ENCODE data around the gene RBM43.
"Not testable (repeated sequence)": the region's sequence is repeated elsewhere in the genome, so short reads cannot be mapped to it uniquely, and the experiment has no call there.

The RBM43 gene

GRCh38 chr2:151267537-151267936 is 5.9 kb upstream of the RBM43 start:
- no peak for DNase-seq

- no peak for DNase-seq
Measured at GRCh38 chr2:151265991-151266390, 4.3 kb upstream of the RBM43 start.

GRCh38 chr2:151264157-151264825 is 2.6 kb upstream of the RBM43 start:
- DNase-seq, result no peak

GRCh38 chr2:151262629-151263028 is 966 bp upstream of the RBM43 start:
- no peak for DNase-seq

- DNase-seq, result no peak
Measured at GRCh38 chr2:151261977-151262291, 271 bp upstream of the RBM43 start.

GRCh38 chr2:151260573-151261230 is 961 bp downstream of the RBM43 start:
- DNase-seq, result no peak

GRCh38 chr2:151258121-151258520 is 3.5 kb downstream of the RBM43 start:
- no peak for DNase-seq

GRCh38 chr2:151252646-151253045 is 9.0 kb downstream of the RBM43 start:
- no peak for DNase-seq

GRCh38 chr2:151251012-151251411 is 10.7 kb downstream of the RBM43 start:
- DNase-seq, result no peak

- no peak for DNase-seq
Measured at GRCh38 chr2:151247432-151247831, 14.2 kb downstream of the RBM43 start.

GRCh38 chr2:151246152-151246551 is 15.5 kb downstream of the RBM43 start:
- no peak for DNase-seq

- DNase-seq, result no peak
Measured at GRCh38 chr2:151243468-151243867, 18.2 kb downstream of the RBM43 start.

- DNase-seq, result no peak
Measured at GRCh38 chr2:151241224-151241623, 20.4 kb downstream of the RBM43 start.

- DNase-seq, result no peak
Measured at GRCh38 chr2:151240433-151240832, 21.2 kb downstream of the RBM43 start.

- DNase-seq, result no peak
Measured at GRCh38 chr2:151239624-151240023, 22.0 kb downstream of the RBM43 start.

- DNase-seq, result peak; percentile 47
Measured at GRCh38 chr2:151238527-151239487, 22.9 kb downstream of the RBM43 start.

- DNase-seq, result no peak
Measured at GRCh38 chr2:151237422-151238025, 24.1 kb downstream of the RBM43 start.

GRCh38 chr2:151233760-151234159 is 27.9 kb downstream of the RBM43 start:
- not testable (repeated sequence) for DNase-seq

- DNase-seq, result not testable (repeated sequence)
Measured at GRCh38 chr2:151233288-151233687, 28.4 kb downstream of the RBM43 start.

- no peak for DNase-seq
Measured at GRCh38 chr2:151230627-151231140, 31.0 kb downstream of the RBM43 start.

GRCh38 chr2:151228847-151229512 is 32.7 kb downstream of the RBM43 start:
- no peak for DNase-seq

GRCh38 chr2:151217343-151217742 is 44.3 kb downstream of the RBM43 start:
- no peak for DNase-seq

GRCh38 chr2:151207100-151207499 is 54.6 kb downstream of the RBM43 start:
- DNase-seq, result no peak

Data from NCI-H69 (cell line).